ENCODE results near the gene PSME2. TPM values are rescaled to one million over a fixed set of nuclear protein-coding genes. Genes with fewer than 3 reads are reported as not detected.
A peak's percentile ranks its signal among the peaks of the same experiment; 100 is the strongest.

Gene PSME2
- total and polyA plus RNA-seq, 2 experiments from 2014 or later, result 54.0 to 259 TPM

GRCh38 chr14:24160850-24161804, 14.7 kb upstream of the PSME2 start, which contains the start of gene IRF9:
TSS of gene IRF9 (plus strand) at chr14:24161265. CDS start at chr14:24162145, 880 bp downstream.
- no peaks in the 10 kb centered on the region for H3K9me2 ChIP-seq (ENCODE audit: insufficient read depth)
- no peak within 1 kb of the TSS for H3K27ac ChIP-seq (ENCODE audit: low read depth)
- Mint-ChIP-seq H3K27me3 (ENCODE audit: insufficient read depth, low read depth, poor library complexity) (peaks cover 4% of the 10 kb centered on the region), H3K36me3 (ENCODE audit: low read depth) (peaks cover 58% of the 10 kb centered on the region), H3K27ac (peak within 1 kb of the TSS; percentile 47; the same call in 1 of the 2 replicates), H3K4me3 (peak within 1 kb of the TSS; percentile 69), H3K4me1 (peaks cover 9% of the 10 kb centered on the region), H3K9me3 (no peaks in the 10 kb centered on the region)
- H3K36me3 ChIP-seq (ENCODE audit: insufficient read depth), result 0 out of 2 replicates have a peak, but pooled peaks cover 5% of the 10 kb centered on the region
- ATAC-seq (peak; percentile 96), DNase-seq (ENCODE audit: low spot score) (peak; percentile 99)
- H3K4me1 ChIP-seq (ENCODE audit: insufficient read depth), result peaks cover 11% of the 10 kb centered on the region
- peak within 1 kb of the TSS; percentile 43 for H3K4me3 ChIP-seq
- H4K20me1 ChIP-seq (replicated peaks; ENCODE audit: insufficient read depth), result peaks cover 3% of the 10 kb centered on the region; the same call in 1 of the 2 replicates
- H3K4me2 ChIP-seq, result peak within 1 kb of the TSS; percentile 73
- TF ChIP-seq CTCF (conservative IDR thresholded peaks at IDR 0.05; ENCODE audit: low read depth in 2 of 2), result peak; percentile 92 to 98
- TF ChIP-seq, protein P1, sequence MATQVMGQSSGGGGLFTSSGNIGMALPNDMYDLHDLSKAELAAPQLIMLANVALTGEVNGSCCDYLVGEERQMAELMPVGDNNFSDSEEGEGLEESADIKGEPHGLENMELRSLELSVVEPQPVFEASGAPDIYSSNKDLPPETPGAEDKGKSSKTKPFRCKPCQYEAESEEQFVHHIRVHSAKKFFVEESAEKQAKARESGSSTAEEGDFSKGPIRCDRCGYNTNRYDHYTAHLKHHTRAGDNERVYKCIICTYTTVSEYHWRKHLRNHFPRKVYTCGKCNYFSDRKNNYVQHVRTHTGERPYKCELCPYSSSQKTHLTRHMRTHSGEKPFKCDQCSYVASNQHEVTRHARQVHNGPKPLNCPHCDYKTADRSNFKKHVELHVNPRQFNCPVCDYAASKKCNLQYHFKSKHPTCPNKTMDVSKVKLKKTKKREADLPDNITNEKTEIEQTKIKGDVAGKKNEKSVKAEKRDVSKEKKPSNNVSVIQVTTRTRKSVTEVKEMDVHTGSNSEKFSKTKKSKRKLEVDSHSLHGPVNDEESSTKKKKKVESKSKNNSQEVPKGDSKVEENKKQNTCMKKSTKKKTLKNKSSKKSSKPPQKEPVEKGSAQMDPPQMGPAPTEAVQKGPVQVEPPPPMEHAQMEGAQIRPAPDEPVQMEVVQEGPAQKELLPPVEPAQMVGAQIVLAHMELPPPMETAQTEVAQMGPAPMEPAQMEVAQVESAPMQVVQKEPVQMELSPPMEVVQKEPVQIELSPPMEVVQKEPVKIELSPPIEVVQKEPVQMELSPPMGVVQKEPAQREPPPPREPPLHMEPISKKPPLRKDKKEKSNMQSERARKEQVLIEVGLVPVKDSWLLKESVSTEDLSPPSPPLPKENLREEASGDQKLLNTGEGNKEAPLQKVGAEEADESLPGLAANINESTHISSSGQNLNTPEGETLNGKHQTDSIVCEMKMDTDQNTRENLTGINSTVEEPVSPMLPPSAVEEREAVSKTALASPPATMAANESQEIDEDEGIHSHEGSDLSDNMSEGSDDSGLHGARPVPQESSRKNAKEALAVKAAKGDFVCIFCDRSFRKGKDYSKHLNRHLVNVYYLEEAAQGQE (IDR thresholded peaks at IDR 0.05; ENCODE audit: unreplicated experiment), result peak; percentile 37
- TF ChIP-seq, protein P2, sequence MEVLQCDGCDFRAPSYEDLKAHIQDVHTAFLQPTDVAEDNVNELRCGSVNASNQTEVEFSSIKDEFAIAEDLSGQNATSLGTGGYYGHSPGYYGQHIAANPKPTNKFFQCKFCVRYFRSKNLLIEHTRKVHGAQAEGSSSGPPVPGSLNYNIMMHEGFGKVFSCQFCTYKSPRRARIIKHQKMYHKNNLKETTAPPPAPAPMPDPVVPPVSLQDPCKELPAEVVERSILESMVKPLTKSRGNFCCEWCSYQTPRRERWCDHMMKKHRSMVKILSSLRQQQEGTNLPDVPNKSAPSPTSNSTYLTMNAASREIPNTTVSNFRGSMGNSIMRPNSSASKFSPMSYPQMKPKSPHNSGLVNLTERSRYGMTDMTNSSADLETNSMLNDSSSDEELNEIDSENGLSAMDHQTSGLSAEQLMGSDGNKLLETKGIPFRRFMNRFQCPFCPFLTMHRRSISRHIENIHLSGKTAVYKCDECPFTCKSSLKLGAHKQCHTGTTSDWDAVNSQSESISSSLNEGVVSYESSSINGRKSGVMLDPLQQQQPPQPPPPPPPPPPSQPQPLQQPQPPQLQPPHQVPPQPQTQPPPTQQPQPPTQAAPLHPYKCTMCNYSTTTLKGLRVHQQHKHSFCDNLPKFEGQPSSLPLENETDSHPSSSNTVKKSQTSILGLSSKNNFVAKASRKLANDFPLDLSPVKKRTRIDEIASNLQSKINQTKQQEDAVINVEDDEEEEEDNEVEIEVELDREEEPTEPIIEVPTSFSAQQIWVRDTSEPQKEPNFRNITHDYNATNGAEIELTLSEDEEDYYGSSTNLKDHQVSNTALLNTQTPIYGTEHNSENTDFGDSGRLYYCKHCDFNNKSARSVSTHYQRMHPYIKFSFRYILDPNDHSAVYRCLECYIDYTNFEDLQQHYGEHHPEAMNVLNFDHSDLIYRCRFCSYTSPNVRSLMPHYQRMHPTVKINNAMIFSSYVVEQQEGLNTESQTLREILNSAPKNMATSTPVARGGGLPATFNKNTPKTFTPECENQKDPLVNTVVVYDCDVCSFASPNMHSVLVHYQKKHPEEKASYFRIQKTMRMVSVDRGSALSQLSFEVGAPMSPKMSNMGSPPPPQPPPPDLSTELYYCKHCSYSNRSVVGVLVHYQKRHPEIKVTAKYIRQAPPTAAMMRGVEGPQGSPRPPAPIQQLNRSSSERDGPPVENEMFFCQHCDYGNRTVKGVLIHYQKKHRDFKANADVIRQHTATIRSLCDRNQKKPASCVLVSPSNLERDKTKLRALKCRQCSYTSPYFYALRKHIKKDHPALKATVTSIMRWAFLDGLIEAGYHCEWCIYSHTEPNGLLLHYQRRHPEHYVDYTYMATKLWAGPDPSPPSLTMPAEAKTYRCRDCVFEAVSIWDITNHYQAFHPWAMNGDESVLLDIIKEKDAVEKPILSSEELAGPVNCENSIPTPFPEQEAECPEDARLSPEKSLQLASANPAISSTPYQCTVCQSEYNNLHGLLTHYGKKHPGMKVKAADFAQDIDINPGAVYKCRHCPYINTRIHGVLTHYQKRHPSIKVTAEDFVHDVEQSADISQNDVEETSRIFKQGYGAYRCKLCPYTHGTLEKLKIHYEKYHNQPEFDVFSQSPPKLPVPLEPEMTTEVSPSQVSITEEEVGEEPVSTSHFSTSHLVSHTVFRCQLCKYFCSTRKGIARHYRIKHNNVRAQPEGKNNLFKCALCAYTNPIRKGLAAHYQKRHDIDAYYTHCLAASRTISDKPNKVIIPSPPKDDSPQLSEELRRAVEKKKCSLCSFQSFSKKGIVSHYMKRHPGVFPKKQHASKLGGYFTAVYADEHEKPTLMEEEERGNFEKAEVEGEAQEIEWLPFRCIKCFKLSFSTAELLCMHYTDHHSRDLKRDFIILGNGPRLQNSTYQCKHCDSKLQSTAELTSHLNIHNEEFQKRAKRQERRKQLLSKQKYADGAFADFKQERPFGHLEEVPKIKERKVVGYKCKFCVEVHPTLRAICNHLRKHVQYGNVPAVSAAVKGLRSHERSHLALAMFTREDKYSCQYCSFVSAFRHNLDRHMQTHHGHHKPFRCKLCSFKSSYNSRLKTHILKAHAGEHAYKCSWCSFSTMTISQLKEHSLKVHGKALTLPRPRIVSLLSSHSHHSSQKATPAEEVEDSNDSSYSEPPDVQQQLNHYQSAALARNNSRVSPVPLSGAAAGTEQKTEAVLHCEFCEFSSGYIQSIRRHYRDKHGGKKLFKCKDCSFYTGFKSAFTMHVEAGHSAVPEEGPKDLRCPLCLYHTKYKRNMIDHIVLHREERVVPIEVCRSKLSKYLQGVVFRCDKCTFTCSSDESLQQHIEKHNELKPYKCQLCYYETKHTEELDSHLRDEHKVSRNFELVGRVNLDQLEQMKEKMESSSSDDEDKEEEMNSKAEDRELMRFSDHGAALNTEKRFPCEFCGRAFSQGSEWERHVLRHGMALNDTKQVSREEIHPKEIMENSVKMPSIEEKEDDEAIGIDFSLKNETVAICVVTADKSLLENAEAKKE (CRISPR knock-in tag; IDR thresholded peaks at IDR 0.05), result no peak
- TF ChIP-seq POLR2AphosphoS5 (IDR thresholded peaks at IDR 0.05; ENCODE audit: low read depth), result peak; percentile 55
- H3K27me3 ChIP-seq (ENCODE audit: insufficient read depth), result no peaks in the 10 kb centered on the region
- H2AFZ ChIP-seq, result no peak within 1 kb of the TSS
- no peaks in the 10 kb centered on the region for H3K79me2 ChIP-seq (replicated peaks; ENCODE audit: insufficient read depth)
- H3F3A ChIP-seq (replicated peaks; ENCODE audit: low read depth), result peaks cover 12% of the 10 kb centered on the region; the same call in 1 of the 2 replicates
